Karpas-422 (cell line): ENCODE measurements around the gene HES6. TPM values are rescaled to one million over a fixed set of nuclear protein-coding genes. Genes with fewer than 3 reads are reported as not detected.

ENCODE experiments used
- DNase-seq: peaks from one replicate; pipeline ENCODE4 v3.0.0-alpha.2; 2015
- H2AFZ ChIP-seq: fragments of 200-600 bp; sonication (generic); 2 replicates; pipeline ENCODE4 v1.6.1; 2014; ENCODE audit warnings: antibody characterized with exemption, low read length, mixed read lengths
- H3K27ac ChIP-seq: fragments of 200-600 bp; sonication (generic); 2 replicates; pipeline ENCODE4 v1.5.1; 2014; ENCODE audit warnings: mild to moderate bottlenecking, low read length, moderate library complexity
- H3K27me3 ChIP-seq: fragments of 200-600 bp; sonication (generic); 2 replicates; pipeline ENCODE4 v1.6.1; 2014; ENCODE audit warnings: low read length, mixed read lengths
- H3K36me3 ChIP-seq: fragments of 200-600 bp; sonication (generic); 2 replicates; pipeline ENCODE4 v1.6.1; 2014; ENCODE audit warnings: low read length, mixed read lengths; ENCODE audit not compliant: insufficient read depth
- H3K4me1 ChIP-seq: fragments of 200-600 bp; sonication (generic); 2 replicates; pipeline ENCODE4 v1.6.1; 2014; ENCODE audit warnings: mild to moderate bottlenecking, low read length, mixed read lengths
- H3K4me2 ChIP-seq: fragments of 200-600 bp; sonication (generic); 2 replicates; pipeline ENCODE4 v1.6.1; 2014; ENCODE audit warnings: low read length, low read depth, mild to moderate bottlenecking; ENCODE audit not compliant: poor library complexity, severe bottlenecking
- H3K4me3 ChIP-seq: fragments of 200-600 bp; sonication (generic); 2 replicates; pipeline ENCODE4 v1.5.1; 2014; ENCODE audit warnings: mild to moderate bottlenecking, antibody characterized with exemption, low read length, mixed read lengths
- H3K79me2 ChIP-seq: fragments of 200-600 bp; sonication (generic); 2 replicates; pipeline ENCODE4 v1.6.1; 2014; ENCODE audit warnings: mild to moderate bottlenecking, low read length, mixed read lengths
- H3K9ac ChIP-seq: fragments of 200-600 bp; sonication (generic); 2 replicates; pipeline ENCODE4 v1.6.0; 2014; ENCODE audit warnings: low read length
- H3K9me2 ChIP-seq: fragments of 200-600 bp; sonication (generic), shearing (Covaris generic); replicated peaks from 2 replicates; pipeline ENCODE4 v1.6.0; 2014; ENCODE audit warnings: mild to moderate bottlenecking, low read length, moderate library complexity; ENCODE audit not compliant: insufficient read depth
- H3K9me3 ChIP-seq: fragments of 300-700, 200-600 bp; sonication (generic); 2 replicates; pipeline ENCODE4 v1.6.1; 2014; ENCODE audit warnings: low read length, mixed read lengths
- H4K20me1 ChIP-seq: fragments of 200-600 bp; sonication (generic); 2 replicates; pipeline ENCODE4 v1.6.1; 2014; ENCODE audit warnings: mild to moderate bottlenecking, antibody characterized with exemption, low read length, low read depth; ENCODE audit not compliant: insufficient read depth
- total RNA-seq: library from RNA; depleted of rRNA; stranded (reverse); fragments of >200 nt; shearing (Covaris generic); gene quantifications from 2 replicates; pipeline ENCODE4 v1.2.3, GENCODE V29; 2014; ENCODE audit warnings: low replicate concordance

The HES6 gene
- total RNA-seq, 1 experiment from 2014 or later = 3.3 TPM

- H3K79me2 ChIP-seq = no peaks in the 10 kb centered on the region
- no peaks in the 10 kb centered on the region for H3K27me3 ChIP-seq
- no peaks in the 10 kb centered on the region for H3K9me2 ChIP-seq
- no peaks in the 10 kb centered on the region for H3K36me3 ChIP-seq
- H3K27ac ChIP-seq = no peak overlapping the region
- no peak overlapping the region for H3K4me3 ChIP-seq
- no peaks in the 10 kb centered on the region for H4K20me1 ChIP-seq
- H2AFZ ChIP-seq = no peak overlapping the region
- no peaks in the 10 kb centered on the region for H3K9me3 ChIP-seq
- peaks cover 8% of the 10 kb centered on the region for H3K4me1 ChIP-seq
- no peak for DNase-seq
- H3K9ac ChIP-seq = no peak overlapping the region
- no peak overlapping the region for H3K4me2 ChIP-seq
Measured at GRCh38 chr2:238238311-238238765, 1.5 kb downstream of the HES6 start.

- Histone ChIP-seq H3K9me2 (no peaks in the 10 kb centered on the region), H2AFZ (no peak overlapping the region), H3K4me1 (peaks cover 8% of the 10 kb centered on the region), H3K27me3 (no peaks in the 10 kb centered on the region), H3K9ac (no peak overlapping the region), H3K4me2 (no peak overlapping the region), H4K20me1 (no peaks in the 10 kb centered on the region), H3K36me3 (no peaks in the 10 kb centered on the region), H3K9me3 (no peaks in the 10 kb centered on the region), H3K4me3 (no peak overlapping the region), H3K27ac (no peak overlapping the region), H3K79me2 (no peaks in the 10 kb centered on the region)
- DNase-seq = no peak
Measured at GRCh38 chr2:238237431-238238135, 2.3 kb downstream of the HES6 start.

- Histone ChIP-seq H3K9ac (no peak overlapping the region), H3K27me3 (no peaks in the 10 kb centered on the region), H3K36me3 (no peaks in the 10 kb centered on the region)
Measured at GRCh38 chr2:238236571-238236970, 3.3 kb downstream of the HES6 start.

DNA sequence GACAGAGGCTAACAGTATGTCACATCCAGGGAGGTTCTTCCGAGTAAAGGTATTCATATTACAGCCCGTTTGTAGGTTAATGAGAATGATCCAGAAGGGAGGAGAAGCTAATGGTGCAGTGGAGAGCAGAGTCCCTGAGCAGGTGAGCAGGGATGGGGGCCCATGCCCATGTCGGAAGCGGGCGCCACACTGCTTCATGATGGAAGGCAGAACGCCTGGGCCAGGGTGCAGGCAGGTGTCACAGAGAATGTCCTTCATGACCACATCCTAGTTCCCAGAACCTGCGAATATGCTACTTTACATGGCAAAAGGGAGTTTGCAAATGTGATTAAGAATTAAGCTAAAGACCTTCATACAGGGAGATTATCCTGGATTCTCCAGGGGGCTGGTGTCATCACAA lies 4.0 kb downstream of the HES6 start:
- Histone ChIP-seq H3K9me3 (no peaks in the 10 kb centered on the region), H3K9me2 (no peaks in the 10 kb centered on the region), H3K4me2 (no peak overlapping the region), H3K27me3 (no peaks in the 10 kb centered on the region), H3K79me2 (no peaks in the 10 kb centered on the region), H3K9ac (no peak overlapping the region), H3K4me1 (peaks cover 5% of the 10 kb centered on the region), H3K36me3 (no peaks in the 10 kb centered on the region), H4K20me1 (no peaks in the 10 kb centered on the region), H3K27ac (no peak overlapping the region), H2AFZ (no peak overlapping the region), H3K4me3 (no peak overlapping the region)
- DNase-seq = no peak

More at GRCh38 chr2:238236571-238236970, 3.3 kb downstream of the HES6 start:
- no peaks in the 10 kb centered on the region for H4K20me1 ChIP-seq
- no peak overlapping the region for H3K27ac ChIP-seq
- H3K4me2 ChIP-seq = no peak overlapping the region
- no peaks in the 10 kb centered on the region for H3K9me2 ChIP-seq
- H2AFZ ChIP-seq = no peak overlapping the region
- no peaks in the 10 kb centered on the region for H3K9me3 ChIP-seq
- peaks cover 8% of the 10 kb centered on the region for H3K4me1 ChIP-seq
- no peaks in the 10 kb centered on the region for H3K79me2 ChIP-seq
- DNase-seq = no peak
- H3K4me3 ChIP-seq = no peak overlapping the region

DNA sequence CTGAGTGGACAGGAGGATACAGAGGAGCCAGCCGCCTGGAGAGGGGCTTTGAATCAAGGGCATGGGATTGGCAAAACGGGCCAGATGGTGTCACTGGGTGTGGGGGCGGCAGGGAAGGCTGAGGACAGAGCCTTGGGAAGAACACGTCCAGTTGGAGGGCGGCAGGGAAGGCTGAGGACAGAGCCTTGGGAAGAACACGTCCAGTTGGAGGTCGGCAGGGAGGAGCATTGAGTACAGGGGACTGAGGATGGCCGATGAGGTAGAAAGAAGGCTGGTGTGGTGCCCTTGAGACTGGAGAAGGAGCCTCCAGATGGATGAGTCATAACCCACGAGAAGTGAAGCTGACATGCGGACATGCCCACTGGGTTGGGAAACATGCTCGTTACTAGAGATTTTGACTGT lies 4.5 kb downstream of the HES6 start:
- Histone ChIP-seq H3K9me2 (no peaks in the 10 kb centered on the region), H3K9me3 (no peaks in the 10 kb centered on the region), H3K36me3 (no peaks in the 10 kb centered on the region), H3K79me2 (no peaks in the 10 kb centered on the region), H3K27me3 (no peaks in the 10 kb centered on the region), H2AFZ (no peak overlapping the region), H4K20me1 (no peaks in the 10 kb centered on the region), H3K4me3 (no peak overlapping the region), H3K27ac (no peak overlapping the region), H3K4me2 (no peak overlapping the region), H3K9ac (no peak overlapping the region), H3K4me1 (peaks cover 4% of the 10 kb centered on the region)
- no peak for DNase-seq

- Histone ChIP-seq H3K9ac (no peak overlapping the region), H3K4me2 (no peak overlapping the region), H2AFZ (no peak overlapping the region), H3K4me1 (peaks cover 4% of the 10 kb centered on the region), H3K79me2 (no peaks in the 10 kb centered on the region), H3K36me3 (no peaks in the 10 kb centered on the region), H3K9me2 (no peaks in the 10 kb centered on the region), H4K20me1 (no peaks in the 10 kb centered on the region), H3K27me3 (no peaks in the 10 kb centered on the region), H3K9me3 (no peaks in the 10 kb centered on the region), H3K4me3 (no peak overlapping the region), H3K27ac (no peak overlapping the region)
- DNase-seq = no peak
Measured at GRCh38 chr2:238233625-238234024, 6.2 kb downstream of the HES6 start.

- Histone ChIP-seq H3K4me1 (peaks cover 4% of the 10 kb centered on the region), H3K27ac (no peak overlapping the region), H3K9me3 (no peaks in the 10 kb centered on the region), H3K4me3 (no peak overlapping the region), H3K36me3 (no peaks in the 10 kb centered on the region), H3K9ac (no peak overlapping the region), H2AFZ (no peak overlapping the region), H3K27me3 (no peaks in the 10 kb centered on the region), H3K4me2 (no peak overlapping the region), H3K9me2 (no peaks in the 10 kb centered on the region), H3K79me2 (no peaks in the 10 kb centered on the region), H4K20me1 (no peaks in the 10 kb centered on the region)
- DNase-seq = no peak
Measured at GRCh38 chr2:238231809-238232208, 8.0 kb downstream of the HES6 start.

DNA sequence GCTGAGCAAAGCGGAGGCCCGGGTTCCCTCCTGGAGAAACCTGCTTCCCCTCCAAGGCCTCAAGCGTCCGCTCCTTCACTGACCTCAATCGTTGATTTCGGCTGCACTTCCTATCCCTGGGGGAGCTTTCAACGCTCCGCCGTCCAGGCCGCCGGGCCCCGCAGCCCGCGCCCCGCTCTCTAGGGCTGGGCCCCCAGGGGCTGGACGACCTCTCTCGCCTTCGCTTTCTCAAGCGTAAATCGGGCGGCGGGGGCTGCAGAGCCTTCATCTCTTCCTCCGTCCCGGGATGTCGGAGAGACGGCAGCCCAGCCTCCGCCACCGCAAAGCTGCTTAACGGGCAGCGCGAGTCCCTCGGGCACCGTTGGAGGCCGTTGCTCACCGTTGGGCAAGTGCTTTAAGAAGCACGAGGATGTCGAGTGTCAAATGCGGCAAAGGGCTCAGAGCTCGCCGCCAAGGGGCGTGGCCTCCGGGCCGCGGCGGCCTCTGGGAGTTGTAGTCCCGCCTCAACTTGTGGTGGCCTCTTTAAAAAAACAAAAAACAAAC lies 8.5 kb downstream of the HES6 start:
- Histone ChIP-seq H3K9me3 (no peaks in the 10 kb centered on the region), H3K9me2 (no peaks in the 10 kb centered on the region), H3K79me2 (no peaks in the 10 kb centered on the region), H3K27ac (no peak overlapping the region), H3K27me3 (no peaks in the 10 kb centered on the region), H4K20me1 (no peaks in the 10 kb centered on the region), H3K4me1 (peaks cover 4% of the 10 kb centered on the region), H2AFZ (no peak overlapping the region), H3K9ac (no peak overlapping the region), H3K4me3 (no peak overlapping the region), H3K36me3 (no peaks in the 10 kb centered on the region), H3K4me2 (no peak overlapping the region)
- DNase-seq = no peak
